ENCODE data around the gene NRF1. TPM values are rescaled to one million over a fixed set of nuclear protein-coding genes. Genes with fewer than 3 reads are reported as not detected.
"Not testable (repeated sequence)": the region's sequence is repeated elsewhere in the genome, so short reads cannot be mapped to it uniquely, and the experiment has no call there.

Gene NRF1
- polyA plus RNA-seq, 1 donor from 2014 or later = 22.7 TPM

GRCh38 chr7:129786825-129787563, 175.5 kb downstream of the NRF1 start:
- Mint-ChIP-seq H3K9me3 (no peaks in the 10 kb centered on the region), H3K36me3 (no peaks in the 10 kb centered on the region), H3K4me1 (peaks cover 21 to 22% (median 22%) of the 10 kb centered on the region in 3 donors), H3K27ac (peak overlapping the region in 1 of 3 donors; percentile 56), H3K27me3 (peaks cover 46% of the 10 kb centered on the region), H3K4me3 (peak overlapping the region in 1 of 4 donors; percentile 37)

DNA sequence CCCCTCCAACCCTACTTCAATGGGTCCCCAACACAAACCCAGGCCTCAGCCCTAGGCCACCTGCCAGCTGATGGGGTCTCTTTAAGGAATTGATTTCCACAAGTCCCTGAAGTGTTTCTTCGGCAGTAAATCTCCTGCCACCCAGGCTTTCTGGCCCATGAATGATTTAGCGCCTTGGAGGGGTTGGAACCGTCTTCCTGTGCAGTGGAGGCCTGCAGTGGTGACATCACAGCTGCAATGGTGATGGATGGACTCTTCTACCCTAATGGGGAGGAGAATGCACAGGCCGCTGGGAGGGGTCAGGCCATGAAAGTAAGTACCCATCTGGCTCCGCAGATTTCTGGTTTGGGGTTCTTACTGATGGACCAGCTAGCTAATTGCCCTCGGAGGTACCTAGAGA, 177.5 kb downstream of the NRF1 start:
- Mint-ChIP-seq H3K4me1 (peaks cover 10 to 12% (median 11%) of the 10 kb centered on the region in 3 donors), H3K27me3 (peaks cover 32% of the 10 kb centered on the region), H3K9me3 (no peaks in the 10 kb centered on the region), H3K4me3 (no peak overlapping the region), H3K27ac (peak overlapping the region in 1 of 3 donors; percentile 23), H3K36me3 (no peaks in the 10 kb centered on the region)

- no peaks in the 10 kb centered on the region for H3K36me3 Mint-ChIP-seq
- H3K27me3 Mint-ChIP-seq = peaks cover 29% of the 10 kb centered on the region
- H3K27ac Mint-ChIP-seq = no peak overlapping the region
- peaks cover 10 to 13% (median 11%) of the 10 kb centered on the region in 3 donors for H3K4me1 Mint-ChIP-seq
- H3K9me3 Mint-ChIP-seq = no peaks in the 10 kb centered on the region
- no peak overlapping the region for H3K4me3 Mint-ChIP-seq
Measured at GRCh38 chr7:129789652-129790051, 178.1 kb downstream of the NRF1 start.

- Mint-ChIP-seq H3K4me3 (no peak overlapping the region), H3K4me1 (peaks cover 8 to 10% (median 9%) of the 10 kb centered on the region in 3 donors), H3K27me3 (peaks cover 24% of the 10 kb centered on the region)
Measured at GRCh38 chr7:129790136-129790535, 178.6 kb downstream of the NRF1 start.

DNA sequence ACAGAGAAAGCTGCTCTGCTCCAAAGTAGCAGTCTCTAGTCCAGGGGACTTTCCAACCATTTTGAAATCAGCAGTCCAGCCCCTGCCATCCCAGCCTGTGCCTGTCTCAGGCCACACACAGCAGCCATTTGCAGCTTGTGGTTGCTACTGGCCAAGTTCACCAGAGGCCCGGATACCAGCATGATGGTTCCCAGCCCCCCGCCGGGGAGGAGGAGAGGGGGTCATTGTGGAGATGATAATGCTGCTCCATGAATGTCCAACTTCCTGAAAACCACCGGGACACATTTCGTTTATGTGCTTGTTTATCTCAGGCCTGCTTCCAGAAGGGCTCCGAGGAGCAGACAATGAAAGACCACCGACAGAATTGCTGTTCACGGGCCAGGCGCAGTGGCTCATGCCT, 181.2 kb downstream of the NRF1 start:
- Mint-ChIP-seq H3K36me3 (no peaks in the 10 kb centered on the region), H3K27me3 (peaks cover 14% of the 10 kb centered on the region), H3K4me1 (peaks cover 0 to 3% (median 0%) of the 10 kb centered on the region in 3 donors), H3K4me3 (no peak overlapping the region), H3K27ac (no peak overlapping the region), H3K9me3 (no peaks in the 10 kb centered on the region)

More at GRCh38 chr7:129790136-129790535, 178.6 kb downstream of the NRF1 start:
- no peaks in the 10 kb centered on the region for H3K36me3 Mint-ChIP-seq
- H3K9me3 Mint-ChIP-seq = no peaks in the 10 kb centered on the region
- no peak overlapping the region for H3K27ac Mint-ChIP-seq

DNA sequence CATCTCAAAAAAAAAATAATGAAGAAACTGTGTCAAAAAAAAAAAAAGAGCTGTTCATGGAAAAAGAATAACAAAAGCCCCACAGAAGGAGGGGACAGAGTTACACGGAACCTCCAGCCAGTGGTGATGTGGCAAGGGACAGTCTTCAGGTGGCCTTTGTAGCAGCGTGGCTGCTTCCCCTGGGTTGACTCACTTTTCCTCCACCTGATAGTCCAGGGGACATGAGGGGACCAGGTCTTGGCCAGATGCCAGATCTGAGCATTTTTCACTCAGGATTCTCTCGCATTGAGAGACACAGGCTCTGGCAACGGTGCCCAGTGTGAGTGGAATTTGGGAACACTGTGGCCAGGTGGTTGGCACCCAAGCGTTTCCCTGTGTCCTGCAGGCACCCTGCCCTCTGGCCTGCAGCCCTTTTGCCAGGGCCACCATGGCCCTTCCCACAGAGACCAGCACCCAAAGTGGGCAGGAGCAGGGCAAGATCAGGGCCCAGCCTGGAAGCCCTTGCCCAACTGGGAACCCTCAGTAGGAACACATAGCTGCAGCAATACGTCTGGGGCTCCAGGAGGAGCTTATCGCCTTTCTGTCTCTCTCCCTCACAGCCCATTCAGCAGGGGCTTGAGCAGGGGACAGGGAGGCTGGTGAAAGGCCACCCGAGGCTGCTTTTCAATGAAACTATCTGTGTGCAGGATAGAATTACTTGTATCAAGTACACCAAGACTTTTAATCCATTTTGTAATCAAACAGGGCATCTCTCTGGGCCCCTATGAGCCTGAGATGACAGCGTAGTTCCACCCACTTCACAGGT, 182.2 kb downstream of the NRF1 start:
- no peaks in the 10 kb centered on the region for H3K9me3 Mint-ChIP-seq
- peaks cover 0 to 4% (median 0%) of the 10 kb centered on the region in 3 donors for H3K4me1 Mint-ChIP-seq
- no peak overlapping the region for H3K27ac Mint-ChIP-seq
- H3K36me3 Mint-ChIP-seq = peaks cover under 1% of the 10 kb centered on the region
- peaks cover 12% of the 10 kb centered on the region for H3K27me3 Mint-ChIP-seq
- no peak overlapping the region for H3K4me3 Mint-ChIP-seq

DNA sequence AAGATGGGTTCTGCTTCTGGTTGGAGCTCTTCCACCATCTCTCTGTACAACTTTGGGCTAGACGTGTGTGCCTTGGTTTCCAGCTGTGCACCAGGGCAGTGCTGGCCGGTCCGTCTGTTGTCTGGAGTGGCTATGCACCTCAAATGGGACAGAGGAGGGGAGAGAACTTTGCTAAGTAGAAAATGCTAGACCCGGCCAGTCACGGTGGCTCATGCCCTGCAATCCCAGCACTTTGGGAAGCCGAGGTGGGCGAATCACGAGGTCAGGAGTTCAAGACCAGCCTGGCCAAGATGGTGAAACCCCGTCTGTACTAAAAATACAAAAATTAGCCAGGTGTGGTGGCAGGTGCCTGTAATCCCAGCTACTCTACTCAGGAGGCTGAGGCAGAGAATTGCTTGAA, 182.9 kb downstream of the NRF1 start:
- H3K27me3 Mint-ChIP-seq = peaks cover 10% of the 10 kb centered on the region
- H3K4me3 Mint-ChIP-seq, H3K36me3 Mint-ChIP-seq, H3K9me3 Mint-ChIP-seq, H3K27ac Mint-ChIP-seq, H3K4me1 Mint-ChIP-seq: not testable (repeated sequence)

DNA sequence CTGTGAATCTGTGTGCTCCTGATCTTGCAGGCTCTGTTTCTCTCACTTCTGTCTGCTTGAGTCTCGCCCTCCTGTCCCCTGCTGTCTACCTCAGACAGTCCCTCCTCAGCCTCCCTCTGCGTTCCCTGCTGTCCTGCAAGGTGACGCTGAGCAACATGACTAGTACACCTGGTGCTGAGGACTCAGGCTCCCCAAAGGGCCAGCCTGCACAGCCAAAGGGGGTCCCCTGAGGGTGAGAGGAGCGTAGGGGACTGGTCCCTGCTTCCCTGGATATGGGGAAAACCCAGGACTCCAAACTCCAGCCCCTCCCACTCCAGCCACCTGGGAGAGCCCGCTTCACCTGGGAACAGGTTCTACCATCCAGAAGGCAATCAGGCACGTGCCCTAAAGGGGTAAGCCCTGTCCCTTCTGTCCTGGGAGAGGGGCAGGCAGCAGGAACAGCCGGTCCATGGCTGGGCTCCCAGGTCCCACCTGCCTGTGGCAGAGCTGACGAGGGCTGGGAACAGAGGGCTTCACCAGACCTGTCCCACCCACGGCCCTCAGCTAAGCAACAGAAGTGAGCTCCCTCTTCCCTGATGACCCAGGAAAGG, 184.8 kb downstream of the NRF1 start:
- no peak overlapping the region for H3K27ac Mint-ChIP-seq
- H3K9me3 Mint-ChIP-seq = no peaks in the 10 kb centered on the region
- H3K4me1 Mint-ChIP-seq = peaks cover 0 to 3% (median 0%) of the 10 kb centered on the region in 3 donors
- H3K36me3 Mint-ChIP-seq = peaks cover 2% of the 10 kb centered on the region
- peaks cover 8% of the 10 kb centered on the region for H3K27me3 Mint-ChIP-seq
- H3K4me3 Mint-ChIP-seq = no peak overlapping the region

DNA sequence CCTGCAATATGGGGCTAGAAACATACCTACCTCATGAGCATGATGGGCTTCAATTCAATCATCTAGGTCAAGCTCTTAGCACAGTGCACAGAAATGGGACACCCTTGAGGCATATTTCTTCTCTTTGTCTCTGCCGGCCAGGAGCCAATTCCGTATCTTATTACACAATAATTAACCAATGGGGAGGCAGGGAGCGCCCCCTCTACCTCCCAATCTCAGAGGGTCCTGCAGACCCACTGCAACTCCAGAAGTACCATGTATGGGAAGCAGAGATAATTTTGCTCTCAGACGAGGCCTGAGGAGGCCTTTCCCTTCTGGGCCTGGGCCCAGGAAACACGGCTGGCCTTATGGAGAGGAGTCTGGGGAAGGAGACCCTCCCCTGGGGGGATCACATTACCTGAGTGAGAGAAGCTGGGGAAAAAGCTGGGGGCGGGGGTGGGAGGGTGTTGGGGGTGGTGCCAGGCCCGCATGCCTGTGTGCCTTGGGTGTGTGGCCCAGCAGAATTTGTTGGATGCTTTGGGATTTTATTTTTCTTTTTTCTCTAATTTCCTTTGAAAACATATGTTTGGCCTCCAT, 185.8 kb downstream of the NRF1 start:
- H3K36me3 Mint-ChIP-seq = peaks cover 2% of the 10 kb centered on the region
- no peaks in the 10 kb centered on the region for H3K9me3 Mint-ChIP-seq
- H3K27me3 Mint-ChIP-seq = peaks cover 2% of the 10 kb centered on the region
- no peak overlapping the region for H3K27ac Mint-ChIP-seq
- peaks cover 0 to 3% (median 0%) of the 10 kb centered on the region in 3 donors for H3K4me1 Mint-ChIP-seq
- no peak overlapping the region for H3K4me3 Mint-ChIP-seq

GRCh38 chr7:129798616-129799349, 187.3 kb downstream of the NRF1 start:
- H3K27me3 Mint-ChIP-seq = peaks cover 2% of the 10 kb centered on the region
- H3K27ac Mint-ChIP-seq = no peak overlapping the region

DNA sequence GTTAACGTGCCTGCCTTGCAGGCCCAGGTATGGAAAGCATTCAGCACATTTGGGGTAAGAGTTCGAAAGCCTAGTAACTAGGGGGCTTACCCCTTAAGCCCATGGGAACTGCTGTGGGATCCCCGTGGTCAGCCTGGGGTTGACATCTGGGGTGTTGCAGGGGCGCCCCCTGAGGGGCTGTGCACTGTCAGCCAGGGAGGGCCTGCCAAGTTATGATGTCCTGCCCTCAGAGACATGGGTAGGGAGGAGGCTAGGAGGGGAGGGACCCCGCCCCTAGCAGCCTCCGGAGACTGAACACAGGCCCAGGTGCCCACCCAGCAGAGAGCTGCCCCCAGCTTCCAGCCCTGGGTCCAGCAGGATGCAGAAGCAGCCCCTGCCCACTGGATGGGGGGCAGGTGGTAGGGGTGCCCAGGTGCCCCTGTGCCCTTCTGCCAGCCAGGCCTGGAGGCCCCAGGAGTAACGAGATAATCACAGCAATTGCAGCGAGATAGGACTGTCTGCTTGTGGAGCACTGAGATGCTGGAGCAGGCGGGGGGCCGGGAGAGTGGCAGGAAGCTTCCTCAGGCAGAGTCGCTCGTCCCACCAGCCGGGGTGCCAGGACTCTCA, 187.9 kb downstream of the NRF1 start:
- Mint-ChIP-seq H3K36me3 (peaks cover 2% of the 10 kb centered on the region), H3K4me3 (no peak overlapping the region), H3K27me3 (peaks cover 2% of the 10 kb centered on the region), H3K9me3 (no peaks in the 10 kb centered on the region), H3K4me1 (peaks cover 0 to 1% (median 0%) of the 10 kb centered on the region in 3 donors), H3K27ac (no peak overlapping the region)

More at GRCh38 chr7:129798616-129799349, 187.3 kb downstream of the NRF1 start:
- Mint-ChIP-seq H3K36me3 (peaks cover 2% of the 10 kb centered on the region), H3K4me3 (no peak overlapping the region), H3K9me3 (no peaks in the 10 kb centered on the region), H3K4me1 (peaks cover 0 to 3% (median 0%) of the 10 kb centered on the region in 3 donors)

- H3K27me3 Mint-ChIP-seq = peaks cover 2% of the 10 kb centered on the region
- H3K4me1 Mint-ChIP-seq = peaks cover 0 to 1% (median 0%) of the 10 kb centered on the region in 3 donors
- H3K27ac Mint-ChIP-seq = no peak overlapping the region
- H3K9me3 Mint-ChIP-seq = no peaks in the 10 kb centered on the region
- no peak overlapping the region for H3K4me3 Mint-ChIP-seq
- peaks cover 2% of the 10 kb centered on the region for H3K36me3 Mint-ChIP-seq
Measured at GRCh38 chr7:129800901-129801300, 189.4 kb downstream of the NRF1 start.

GRCh38 chr7:129801882-129802281, 190.4 kb downstream of the NRF1 start:
- Mint-ChIP-seq H3K27ac (peak overlapping the region in 1 of 3 donors; percentile 54), H3K36me3 (peaks cover 2% of the 10 kb centered on the region), H3K27me3 (peaks cover 2% of the 10 kb centered on the region), H3K9me3 (no peaks in the 10 kb centered on the region), H3K4me3 (no peak overlapping the region), H3K4me1 (peaks cover 0 to 1% (median 0%) of the 10 kb centered on the region in 3 donors)

DNA sequence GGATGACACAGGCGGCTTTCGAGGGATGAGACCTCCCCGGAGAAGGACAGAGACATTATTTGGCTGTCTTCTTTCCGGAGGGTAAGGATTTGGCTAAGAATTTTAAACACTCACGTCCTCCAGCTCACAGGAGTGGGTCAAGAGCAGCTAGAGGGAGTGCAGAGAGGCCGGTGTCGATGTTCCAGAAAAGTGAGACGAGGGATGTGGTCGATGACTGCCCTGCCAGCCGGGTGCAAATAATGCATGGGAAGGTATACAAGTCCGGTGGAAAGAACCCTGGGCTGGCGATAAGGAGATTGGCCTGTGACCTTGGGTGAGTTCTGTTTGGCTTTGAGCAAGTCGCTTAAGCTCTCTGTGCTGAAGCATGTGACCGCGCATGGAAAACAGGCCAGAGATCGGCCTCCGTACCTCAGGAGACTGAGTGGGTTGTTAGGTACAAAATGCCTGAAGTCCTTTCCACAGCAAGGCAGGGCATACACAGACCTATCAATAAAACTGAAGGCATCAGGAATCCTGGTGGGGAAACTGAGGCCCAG, 192.1 kb downstream of the NRF1 start:
- Mint-ChIP-seq H3K27me3 (peaks cover 2% of the 10 kb centered on the region), H3K9me3 (no peaks in the 10 kb centered on the region), H3K4me3 (no peak overlapping the region), H3K36me3 (peaks cover 2% of the 10 kb centered on the region), H3K27ac (peak overlapping the region in 1 of 3 donors; percentile 48), H3K4me1 (peaks cover 0 to 1% (median 0%) of the 10 kb centered on the region in 3 donors)

Measured in IgD-negative memory B cell (primary cell).